Osteocyte (in vitro differentiated cells): ENCODE results near the gene STRN4. TPM values are rescaled to one million over a fixed set of nuclear protein-coding genes. Genes with fewer than 3 reads are reported as not detected.

ENCODE experiments used
- DNase-seq: peaks from one replicate; pipeline ENCODE4 v3.0.0; 2021; ENCODE audit warnings: mixed read lengths; ENCODE audit not compliant: unreplicated experiment; ENCODE audit errors: extremely low spot score
- H3K27ac Mint-ChIP-seq: one replicate; pipeline ENCODE4 v1.8.0; 2021; ENCODE audit warnings: mild to moderate bottlenecking, mixed read lengths; ENCODE audit not compliant: unreplicated experiment
- H3K27me3 Mint-ChIP-seq: one replicate; pipeline ENCODE4 v1.8.0; 2021; ENCODE audit warnings: mixed read lengths; ENCODE audit not compliant: unreplicated experiment
- H3K36me3 Mint-ChIP-seq: one replicate; pipeline ENCODE4 v1.8.0; 2021; ENCODE audit warnings: mixed read lengths; ENCODE audit not compliant: unreplicated experiment
- H3K4me1 Mint-ChIP-seq: one replicate; pipeline ENCODE4 v1.8.0; 2021; ENCODE audit warnings: mixed read lengths; ENCODE audit not compliant: unreplicated experiment
- H3K4me3 Mint-ChIP-seq: one replicate; pipeline ENCODE4 v1.8.0; 2021; ENCODE audit warnings: mild to moderate bottlenecking, moderate library complexity, mixed read lengths; ENCODE audit not compliant: unreplicated experiment
- H3K9me3 Mint-ChIP-seq: one replicate; pipeline ENCODE4 v1.8.0; 2021; ENCODE audit warnings: mixed read lengths; ENCODE audit not compliant: unreplicated experiment
- total RNA-seq: library from RNA; stranded (reverse); gene quantifications from 2 replicates; pipeline ENCODE4 v1.2.1, GENCODE V29; 2021
- TF ChIP-seq, protein P1 (sequence below): fragments of 200-600 bp; sonication (generic); IDR thresholded peaks from 2 replicates; pipeline ENCODE4 v1.5.0; 2021; ENCODE audit warnings: antibody characterized with exemption, mild to moderate bottlenecking, moderate library complexity

STRN4 gene
- total RNA-seq, 1 donor from 2014 or later = 93.5 TPM

DNA sequence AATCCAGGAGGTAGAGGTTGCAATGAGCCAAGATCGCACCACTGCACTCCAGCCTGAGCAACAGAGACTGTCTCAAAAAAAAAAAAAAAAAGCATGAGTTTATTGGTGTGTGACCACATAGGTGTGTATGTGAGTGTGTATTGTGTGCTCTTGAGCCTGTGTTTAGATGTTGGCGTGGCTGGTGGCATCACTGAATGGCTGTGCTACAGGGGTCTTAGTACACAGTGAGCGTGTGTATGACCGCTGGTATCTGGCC, 39.7 kb upstream of the STRN4 start:
- Mint-ChIP-seq H3K9me3 (no peaks in the 10 kb centered on the region), H3K4me3 (peak overlapping the region; percentile 95), H3K27ac (peak overlapping the region; percentile 99), H3K36me3 (peaks cover 31% of the 10 kb centered on the region), H3K27me3 (no peaks in the 10 kb centered on the region), H3K4me1 (peaks cover 52% of the 10 kb centered on the region)
- DNase-seq = no peak
- TF ChIP-seq, protein P1, sequence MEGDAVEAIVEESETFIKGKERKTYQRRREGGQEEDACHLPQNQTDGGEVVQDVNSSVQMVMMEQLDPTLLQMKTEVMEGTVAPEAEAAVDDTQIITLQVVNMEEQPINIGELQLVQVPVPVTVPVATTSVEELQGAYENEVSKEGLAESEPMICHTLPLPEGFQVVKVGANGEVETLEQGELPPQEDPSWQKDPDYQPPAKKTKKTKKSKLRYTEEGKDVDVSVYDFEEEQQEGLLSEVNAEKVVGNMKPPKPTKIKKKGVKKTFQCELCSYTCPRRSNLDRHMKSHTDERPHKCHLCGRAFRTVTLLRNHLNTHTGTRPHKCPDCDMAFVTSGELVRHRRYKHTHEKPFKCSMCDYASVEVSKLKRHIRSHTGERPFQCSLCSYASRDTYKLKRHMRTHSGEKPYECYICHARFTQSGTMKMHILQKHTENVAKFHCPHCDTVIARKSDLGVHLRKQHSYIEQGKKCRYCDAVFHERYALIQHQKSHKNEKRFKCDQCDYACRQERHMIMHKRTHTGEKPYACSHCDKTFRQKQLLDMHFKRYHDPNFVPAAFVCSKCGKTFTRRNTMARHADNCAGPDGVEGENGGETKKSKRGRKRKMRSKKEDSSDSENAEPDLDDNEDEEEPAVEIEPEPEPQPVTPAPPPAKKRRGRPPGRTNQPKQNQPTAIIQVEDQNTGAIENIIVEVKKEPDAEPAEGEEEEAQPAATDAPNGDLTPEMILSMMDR = no peak

DNA sequence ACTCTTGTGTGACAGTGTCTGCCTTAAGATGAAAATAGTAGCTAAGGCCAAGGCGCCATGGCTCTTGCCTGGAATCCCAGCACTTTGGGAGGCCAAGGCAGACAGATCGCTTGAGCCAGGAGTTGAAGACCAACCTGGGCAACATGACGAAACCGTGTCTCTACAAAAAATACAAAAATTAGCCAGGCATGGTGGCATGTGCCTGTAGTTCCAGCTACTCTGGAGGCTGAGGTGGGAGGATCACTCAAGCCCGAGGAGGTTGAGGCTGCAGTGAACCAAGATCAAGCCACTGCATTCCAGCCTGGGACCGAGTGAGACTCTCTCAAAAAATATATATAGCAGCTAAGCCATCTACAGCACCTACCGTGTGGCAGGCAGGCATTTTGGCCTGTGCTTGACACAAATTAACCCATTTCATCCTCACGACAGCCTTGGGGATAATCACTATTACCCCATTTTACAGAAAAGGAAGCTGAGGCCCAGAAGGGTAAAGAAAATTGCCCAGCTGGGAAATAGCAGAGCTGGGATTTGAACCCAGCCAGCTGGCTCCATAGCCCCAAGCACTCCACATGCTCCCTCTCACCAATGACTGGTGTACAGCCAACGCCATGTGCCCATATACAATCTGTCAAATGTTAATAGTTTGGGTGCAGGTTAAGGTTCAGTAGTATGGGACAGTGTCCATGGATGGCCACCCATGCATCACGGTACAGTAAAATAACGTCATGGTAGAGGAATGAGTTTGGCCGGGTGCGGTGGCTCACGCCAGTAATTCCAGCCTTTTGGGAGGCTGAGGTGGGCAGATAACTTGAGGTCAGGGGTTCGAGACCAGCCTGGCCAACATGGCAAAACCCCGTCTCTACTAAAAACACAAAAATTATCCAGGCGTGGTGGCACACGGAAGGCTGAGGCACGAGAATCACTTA, 39.1 kb upstream of the STRN4 start:
- peaks cover 32% of the 10 kb centered on the region for H3K36me3 Mint-ChIP-seq
- no peak for DNase-seq
- no peaks in the 10 kb centered on the region for H3K27me3 Mint-ChIP-seq
- H3K9me3 Mint-ChIP-seq = no peaks in the 10 kb centered on the region
- H3K4me1 Mint-ChIP-seq = peaks cover 52% of the 10 kb centered on the region
- H3K4me3 Mint-ChIP-seq = peak overlapping the region; percentile 95
- TF ChIP-seq, protein P1 = no peak
- peak overlapping the region; percentile 99 for H3K27ac Mint-ChIP-seq

DNA sequence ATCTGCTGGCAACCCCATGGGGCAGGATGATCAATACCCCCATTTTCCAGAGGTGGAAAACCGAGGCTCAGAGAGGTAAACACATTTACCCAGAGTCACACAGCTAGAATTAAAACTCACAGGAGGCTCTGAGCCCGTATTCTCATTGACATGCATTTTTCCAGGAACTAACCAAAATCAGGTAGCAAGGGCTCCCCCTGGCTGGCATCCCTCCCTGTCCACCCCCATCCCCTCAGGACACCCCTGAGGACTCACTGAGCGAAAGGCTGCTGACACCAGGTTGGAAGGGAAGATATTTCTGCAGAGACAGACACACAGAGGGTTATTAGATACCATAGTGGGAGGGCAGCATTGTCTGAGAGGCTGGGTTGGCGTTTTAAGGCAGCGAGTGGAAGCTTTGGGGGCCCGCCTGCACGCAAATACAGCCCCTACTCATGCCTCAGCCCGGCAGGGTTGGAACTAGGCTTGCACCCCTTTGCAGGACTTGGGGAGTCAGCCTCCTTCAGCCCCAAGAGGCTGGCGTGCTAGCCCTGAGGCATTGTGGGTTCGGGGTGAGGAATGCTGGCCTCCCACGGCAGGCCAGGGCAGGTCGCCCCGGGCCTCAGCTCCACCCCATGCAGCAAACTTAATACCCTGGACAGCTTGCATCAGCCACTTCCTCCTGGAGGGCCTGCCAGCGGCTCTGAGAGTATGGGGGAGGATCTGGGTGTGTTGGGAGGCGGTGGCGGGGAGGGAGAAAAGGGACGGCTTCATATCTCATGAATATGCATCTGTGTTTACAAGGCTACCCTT, 38.2 kb upstream of the STRN4 start:
- peaks cover 52% of the 10 kb centered on the region for H3K4me1 Mint-ChIP-seq
- TF ChIP-seq, protein P1 = peak; percentile 58
- H3K36me3 Mint-ChIP-seq = peaks cover 33% of the 10 kb centered on the region
- H3K27ac Mint-ChIP-seq = peak overlapping the region; percentile 99
- peak overlapping the region; percentile 95 for H3K4me3 Mint-ChIP-seq
- H3K9me3 Mint-ChIP-seq = no peaks in the 10 kb centered on the region
- H3K27me3 Mint-ChIP-seq = no peaks in the 10 kb centered on the region
- DNase-seq = peak; percentile 96

DNA sequence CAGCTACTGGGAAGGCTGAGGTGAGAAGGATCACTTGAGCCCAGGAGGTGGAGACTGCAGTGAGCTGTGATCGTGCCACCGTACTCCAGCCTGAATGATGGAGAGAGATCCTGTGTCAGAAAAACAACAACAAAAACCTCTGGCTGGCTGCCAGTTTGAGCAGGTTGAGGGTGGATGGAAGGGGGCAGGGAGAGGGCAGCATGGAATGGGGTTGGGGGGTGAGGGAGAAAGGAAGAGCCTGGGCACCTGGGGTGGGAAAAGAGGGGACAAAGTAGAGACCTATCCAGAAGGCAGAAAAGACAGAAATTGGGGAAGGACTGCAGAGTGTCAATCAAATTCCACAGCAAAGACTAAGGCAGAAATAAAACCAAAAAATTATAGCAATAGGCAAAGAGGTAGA, 37.4 kb upstream of the STRN4 start:
- Mint-ChIP-seq H3K4me3 (peak overlapping the region; percentile 95), H3K27me3 (no peaks in the 10 kb centered on the region), H3K27ac (peak overlapping the region; percentile 99), H3K4me1 (peaks cover 54% of the 10 kb centered on the region), H3K36me3 (peaks cover 38% of the 10 kb centered on the region), H3K9me3 (no peaks in the 10 kb centered on the region)
- TF ChIP-seq, protein P1 = no peak
- DNase-seq = no peak
